Activated CD8-positive, alpha-beta memory T cell treated with anti-CD3 and anti-CD28 coated beads for 36 hours (primary cell): Measurements from ENCODE around the gene ZNF80. TPM values are rescaled to one million over a fixed set of nuclear protein-coding genes. Genes with fewer than 3 reads are reported as not detected.

Experiments
- CTCF ChIA-PET: fragments of 350-600 bp; sonication (Branson Sonifier 250); formaldehyde crosslinking; loops from one replicate; lab custom pipeline; 2021; ENCODE audit warnings: antibody characterized with exemption; lab: Charles Lee
- POLR2A ChIA-PET: fragments of 350-600 bp; sonication (Branson Sonifier 250); formaldehyde crosslinking; loops from one replicate; lab custom pipeline; 2021; ENCODE audit warnings: antibody characterized with exemption; lab: Charles Lee
- total RNA-seq, 2 experiments: library from RNA; stranded (reverse); gene quantifications; one replicate each; pipeline ENCODE4 v1.2.3, GENCODE V29; 2021

Gene ZNF80
- total RNA-seq, 2 experiments from 2014 or later = 1.6 to 2.1 TPM

- POLR2A ChIA-PET = interaction anchor here (0.7 kb wide), 1 partner anchor 198 kb away, joined by 4 read pairs; no protein-coding TSS in a partner anchor
Measured at GRCh38 chr3:114194750-114195149, 42.6 kb downstream of the ZNF80 start.

GRCh38 chr3:114192136-114192535 lies 45.2 kb downstream of the ZNF80 start:
- ChIA-PET POLR2A (no interaction called here), CTCF (no interaction called here)

More at GRCh38 chr3:114194750-114195149, 42.6 kb downstream of the ZNF80 start:
- CTCF ChIA-PET = interaction anchor here (0.7 to 1.2 kb wide), 4 partner anchors 9 to 405 kb away, joined by 3 read pairs; no protein-coding TSS in a partner anchor

GRCh38 chr3:114186501-114186900 lies 50.9 kb downstream of the ZNF80 start:
- POLR2A ChIA-PET = interaction anchor here (0.7 kb wide), 1 partner anchor 125 kb away, joined by 3 read pairs; no protein-coding TSS in a partner anchor

More at GRCh38 chr3:114186501-114186900, 50.9 kb downstream of the ZNF80 start:
- CTCF ChIA-PET = no interaction called here

Other genes starting within 250 kb of the ZNF80 start
- gene CCDC191, start 181.1 kb downstream of the ZNF80 start, total RNA-seq = 1 to 10 TPM; 1.2 to 2.0 TPM
- gene QTRT2, start 180.8 kb downstream of the ZNF80 start, total RNA-seq = 10 to 100 TPM; 44.6 to 46.5 TPM
- gene DRD3, start 58.5 kb downstream of the ZNF80 start, total RNA-seq = not detected
- gene TIGIT, start 56.5 kb upstream of the ZNF80 start, total RNA-seq = 100 to 1,000 TPM; 206 to 213 TPM